HepG2 (cell line): ENCODE measurements around the gene OR2W1. TPM values are rescaled to one million over a fixed set of nuclear protein-coding genes. Genes with fewer than 3 reads are reported as not detected.

ENCODE experiments used
- CENPX ChIP-seq: sonication (generic); formaldehyde crosslinking; IDR thresholded peaks from 2 replicates; pipeline ENCODE4 v1.9.0; 2021; ENCODE audit warnings: mild to moderate bottlenecking, missing genetic modification reagents, moderate library complexity
- MED1 ChIP-seq: sonication (generic); formaldehyde crosslinking; IDR thresholded peaks from 2 replicates; pipeline ENCODE4 v1.4.0; 2020; ENCODE audit warnings: missing genetic modification reagents
- RAD21 ChIP-seq: fragments of 450-650 bp; formaldehyde crosslinking; IDR thresholded peaks from 2 replicates; pipeline ENCODE4 v1.5.0; 2020; ENCODE audit warnings: mild to moderate bottlenecking
- TGIF2 ChIP-seq: IDR thresholded peaks from 2 replicates; pipeline ENCODE4 v1.6.1; 2016; ENCODE audit warnings: control low read depth, missing compliant biosample characterization
- ZFP36 ChIP-seq: fragments of 150-350 bp; IDR thresholded peaks from 2 replicates; pipeline ENCODE4 v1.6.1; 2018; ENCODE audit warnings: borderline replicate concordance, low read length, low read depth; ENCODE audit not compliant: partially characterized antibody
- ZNF235 ChIP-seq: sonication (generic); formaldehyde crosslinking; IDR thresholded peaks from 2 replicates; pipeline ENCODE4 v1.8.1; 2023; ENCODE audit warnings: mild to moderate bottlenecking, missing genetic modification reagents, borderline replicate concordance
- ZNF331 ChIP-seq: sonication (generic); formaldehyde crosslinking; IDR thresholded peaks from 2 replicates; pipeline ENCODE4 v1.4.0; 2020; ENCODE audit warnings: missing genetic modification reagents
- ZNF788 ChIP-seq: sonication (generic); formaldehyde crosslinking; IDR thresholded peaks from 2 replicates; pipeline ENCODE4 v1.5.0; 2020; ENCODE audit warnings: mild to moderate bottlenecking, missing genetic modification reagents, borderline replicate concordance
- ZSCAN20 ChIP-seq: sonication (generic); formaldehyde crosslinking; IDR thresholded peaks from 2 replicates; pipeline ENCODE4 v1.4.0; 2020; ENCODE audit warnings: missing genetic modification reagents, mild to moderate bottlenecking, borderline replicate concordance
- polyA plus RNA-seq, 8 experiments: library from polyadenylated mRNA; depleted of rRNA in 3 of 8; stranded (reverse) in 7 of 8; unstranded in 1 of 8; fragments of >200 nt; fragmentation: Illumina TruSeq in 4 of 8; extraction: Trizol in 4 of 8; gene quantifications; 2 replicates each; pipeline versions ENCODE4 v1.2.1 to v1.2.3, GENCODE V29; 2011 to 2016; ENCODE audit warnings: low read depth in 4 of 8, missing spikeins in 1 of 8, mixed read lengths in 1 of 8; ENCODE audit not compliant: insufficient read depth in 1 of 8
- total RNA-seq, 5 experiments: library from RNA; depleted of rRNA; stranded (reverse); fragments of >200 nt; fragmentation: Illumina TruSeq; extraction: Trizol; gene quantifications; 2 replicates each; pipeline ENCODE4 v1.2.3, GENCODE V29; 2016; ENCODE audit warnings: low read depth in 1 of 5
- TF ChIP-seq, protein P1 (sequence below): sonication (generic); formaldehyde crosslinking; IDR thresholded peaks from 2 replicates; pipeline ENCODE4 v1.4.0; 2020; ENCODE audit warnings: missing genetic modification reagents
- TF ChIP-seq, protein P2 (sequence below): sonication (generic); formaldehyde crosslinking; IDR thresholded peaks from 2 replicates; pipeline ENCODE4 v1.4.0; 2020; ENCODE audit warnings: missing genetic modification reagents, borderline replicate concordance
- TF ChIP-seq, protein P3 (sequence below): sonication (generic); formaldehyde crosslinking; IDR thresholded peaks from 2 replicates; pipeline ENCODE4 v1.4.0; 2020; ENCODE audit warnings: missing genetic modification reagents
- TF ChIP-seq, protein P4 (sequence below): sonication (generic); formaldehyde crosslinking; conservative IDR thresholded peaks from 2 replicates; pipeline ENCODE4 v1.8.0; 2022; ENCODE audit warnings: missing genetic modification reagents
- TF ChIP-seq, protein P5 (sequence below): sonication (generic); formaldehyde crosslinking; IDR thresholded peaks from 2 replicates; pipeline ENCODE4 v1.4.0; 2020; ENCODE audit warnings: missing genetic modification reagents, borderline replicate concordance

OR2W1 gene
- total and polyA plus RNA-seq, 2 of the 13 experiments (the other 11 are each of a cell fraction or from before 2014, with no cell fraction given) = not detected

DNA sequence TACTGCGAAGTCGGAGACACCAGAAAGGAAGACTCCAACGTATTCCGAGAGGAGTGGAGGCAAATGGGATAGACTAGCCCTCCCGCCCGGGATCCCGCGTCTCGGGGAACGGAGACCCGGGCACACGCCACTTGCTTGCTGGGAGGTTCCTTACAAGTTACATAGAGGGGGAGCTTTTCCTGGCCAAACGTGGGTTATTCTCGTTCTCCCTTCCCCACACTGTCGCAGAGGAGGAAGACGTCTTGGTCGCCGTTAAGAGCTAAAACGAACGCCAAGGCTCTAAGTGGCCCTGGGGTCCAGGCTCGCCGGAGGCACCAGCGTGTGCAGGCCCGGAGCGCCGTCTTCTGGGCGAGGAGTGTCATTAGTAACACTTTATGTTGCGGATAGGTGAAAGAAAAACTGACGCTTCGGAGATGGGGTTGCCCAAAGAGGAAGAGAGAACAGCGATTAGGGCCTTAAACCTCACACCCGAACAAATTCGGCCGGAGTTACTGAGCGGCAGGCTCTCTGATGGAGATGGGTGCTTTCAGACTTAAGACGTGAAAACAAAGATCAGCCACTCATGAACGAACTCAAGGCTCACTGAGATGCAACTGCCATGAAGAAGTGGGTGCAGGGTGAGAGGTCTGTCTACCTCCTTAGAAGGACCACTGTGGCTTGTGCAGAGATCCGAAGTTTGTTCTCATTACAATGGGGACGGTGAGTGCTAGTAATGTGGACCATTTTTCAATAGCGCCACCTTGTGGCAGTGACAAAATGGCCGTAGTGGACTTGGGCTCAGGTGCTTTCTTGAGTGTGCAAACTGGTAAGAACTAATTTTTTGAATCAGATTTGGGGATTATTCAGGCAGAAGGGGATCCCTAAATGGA is 28.2 kb downstream of the OR2W1 start (continued):
- TF ChIP-seq, protein P1, sequence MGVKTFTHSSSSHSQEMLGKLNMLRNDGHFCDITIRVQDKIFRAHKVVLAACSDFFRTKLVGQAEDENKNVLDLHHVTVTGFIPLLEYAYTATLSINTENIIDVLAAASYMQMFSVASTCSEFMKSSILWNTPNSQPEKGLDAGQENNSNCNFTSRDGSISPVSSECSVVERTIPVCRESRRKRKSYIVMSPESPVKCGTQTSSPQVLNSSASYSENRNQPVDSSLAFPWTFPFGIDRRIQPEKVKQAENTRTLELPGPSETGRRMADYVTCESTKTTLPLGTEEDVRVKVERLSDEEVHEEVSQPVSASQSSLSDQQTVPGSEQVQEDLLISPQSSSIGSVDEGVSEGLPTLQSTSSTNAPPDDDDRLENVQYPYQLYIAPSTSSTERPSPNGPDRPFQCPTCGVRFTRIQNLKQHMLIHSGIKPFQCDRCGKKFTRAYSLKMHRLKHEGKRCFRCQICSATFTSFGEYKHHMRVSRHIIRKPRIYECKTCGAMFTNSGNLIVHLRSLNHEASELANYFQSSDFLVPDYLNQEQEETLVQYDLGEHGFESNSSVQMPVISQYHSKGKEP (CRISPR knock-in tag) = no peak
- TF ChIP-seq, protein P2, sequence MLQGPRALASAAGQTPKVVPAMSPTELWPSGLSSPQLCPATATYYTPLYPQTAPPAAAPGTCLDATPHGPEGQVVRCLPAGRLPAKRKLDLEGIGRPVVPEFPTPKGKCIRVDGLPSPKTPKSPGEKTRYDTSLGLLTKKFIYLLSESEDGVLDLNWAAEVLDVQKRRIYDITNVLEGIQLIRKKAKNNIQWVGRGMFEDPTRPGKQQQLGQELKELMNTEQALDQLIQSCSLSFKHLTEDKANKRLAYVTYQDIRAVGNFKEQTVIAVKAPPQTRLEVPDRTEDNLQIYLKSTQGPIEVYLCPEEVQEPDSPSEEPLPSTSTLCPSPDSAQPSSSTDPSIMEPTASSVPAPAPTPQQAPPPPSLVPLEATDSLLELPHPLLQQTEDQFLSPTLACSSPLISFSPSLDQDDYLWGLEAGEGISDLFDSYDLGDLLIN = no peak
- peak; percentile 62 for TF ChIP-seq ZNF331 (CRISPR knock-in tag)
- 0 out of 2 replicates have a peak, but pooled peaks have one; percentile 68 for TF ChIP-seq ZSCAN20 (CRISPR knock-in tag)
- TF ChIP-seq, protein P3, sequence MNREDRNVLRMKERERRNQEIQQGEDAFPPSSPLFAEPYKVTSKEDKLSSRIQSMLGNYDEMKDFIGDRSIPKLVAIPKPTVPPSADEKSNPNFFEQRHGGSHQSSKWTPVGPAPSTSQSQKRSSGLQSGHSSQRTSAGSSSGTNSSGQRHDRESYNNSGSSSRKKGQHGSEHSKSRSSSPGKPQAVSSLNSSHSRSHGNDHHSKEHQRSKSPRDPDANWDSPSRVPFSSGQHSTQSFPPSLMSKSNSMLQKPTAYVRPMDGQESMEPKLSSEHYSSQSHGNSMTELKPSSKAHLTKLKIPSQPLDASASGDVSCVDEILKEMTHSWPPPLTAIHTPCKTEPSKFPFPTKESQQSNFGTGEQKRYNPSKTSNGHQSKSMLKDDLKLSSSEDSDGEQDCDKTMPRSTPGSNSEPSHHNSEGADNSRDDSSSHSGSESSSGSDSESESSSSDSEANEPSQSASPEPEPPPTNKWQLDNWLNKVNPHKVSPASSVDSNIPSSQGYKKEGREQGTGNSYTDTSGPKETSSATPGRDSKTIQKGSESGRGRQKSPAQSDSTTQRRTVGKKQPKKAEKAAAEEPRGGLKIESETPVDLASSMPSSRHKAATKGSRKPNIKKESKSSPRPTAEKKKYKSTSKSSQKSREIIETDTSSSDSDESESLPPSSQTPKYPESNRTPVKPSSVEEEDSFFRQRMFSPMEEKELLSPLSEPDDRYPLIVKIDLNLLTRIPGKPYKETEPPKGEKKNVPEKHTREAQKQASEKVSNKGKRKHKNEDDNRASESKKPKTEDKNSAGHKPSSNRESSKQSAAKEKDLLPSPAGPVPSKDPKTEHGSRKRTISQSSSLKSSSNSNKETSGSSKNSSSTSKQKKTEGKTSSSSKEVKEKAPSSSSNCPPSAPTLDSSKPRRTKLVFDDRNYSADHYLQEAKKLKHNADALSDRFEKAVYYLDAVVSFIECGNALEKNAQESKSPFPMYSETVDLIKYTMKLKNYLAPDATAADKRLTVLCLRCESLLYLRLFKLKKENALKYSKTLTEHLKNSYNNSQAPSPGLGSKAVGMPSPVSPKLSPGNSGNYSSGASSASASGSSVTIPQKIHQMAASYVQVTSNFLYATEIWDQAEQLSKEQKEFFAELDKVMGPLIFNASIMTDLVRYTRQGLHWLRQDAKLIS (CRISPR knock-in tag) = no peak
- no peak; the same call in 1 of the 2 replicates for TF ChIP-seq TGIF2 (CRISPR knock-in tag)
- TF ChIP-seq RAD21 (CRISPR knock-in tag) = peak; percentile 81
- TF ChIP-seq, protein P4, sequence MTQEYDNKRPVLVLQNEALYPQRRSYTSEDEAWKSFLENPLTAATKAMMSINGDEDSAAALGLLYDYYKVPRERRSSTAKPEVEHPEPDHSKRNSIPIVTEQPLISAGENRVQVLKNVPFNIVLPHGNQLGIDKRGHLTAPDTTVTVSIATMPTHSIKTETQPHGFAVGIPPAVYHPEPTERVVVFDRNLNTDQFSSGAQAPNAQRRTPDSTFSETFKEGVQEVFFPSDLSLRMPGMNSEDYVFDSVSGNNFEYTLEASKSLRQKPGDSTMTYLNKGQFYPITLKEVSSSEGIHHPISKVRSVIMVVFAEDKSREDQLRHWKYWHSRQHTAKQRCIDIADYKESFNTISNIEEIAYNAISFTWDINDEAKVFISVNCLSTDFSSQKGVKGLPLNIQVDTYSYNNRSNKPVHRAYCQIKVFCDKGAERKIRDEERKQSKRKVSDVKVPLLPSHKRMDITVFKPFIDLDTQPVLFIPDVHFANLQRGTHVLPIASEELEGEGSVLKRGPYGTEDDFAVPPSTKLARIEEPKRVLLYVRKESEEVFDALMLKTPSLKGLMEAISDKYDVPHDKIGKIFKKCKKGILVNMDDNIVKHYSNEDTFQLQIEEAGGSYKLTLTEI = no peak
- no peak for TF ChIP-seq CENPX (CRISPR knock-in tag)
- TF ChIP-seq MED1 = 0 out of 2 replicates have a peak, but pooled peaks have one; percentile 39
- no peak for TF ChIP-seq ZNF235 (CRISPR knock-in tag)
- TF ChIP-seq ZNF788 (CRISPR knock-in tag) = 0 out of 2 replicates have a peak, but pooled peaks have one; percentile 17
- TF ChIP-seq ZFP36 = no peak
- TF ChIP-seq, protein P5, sequence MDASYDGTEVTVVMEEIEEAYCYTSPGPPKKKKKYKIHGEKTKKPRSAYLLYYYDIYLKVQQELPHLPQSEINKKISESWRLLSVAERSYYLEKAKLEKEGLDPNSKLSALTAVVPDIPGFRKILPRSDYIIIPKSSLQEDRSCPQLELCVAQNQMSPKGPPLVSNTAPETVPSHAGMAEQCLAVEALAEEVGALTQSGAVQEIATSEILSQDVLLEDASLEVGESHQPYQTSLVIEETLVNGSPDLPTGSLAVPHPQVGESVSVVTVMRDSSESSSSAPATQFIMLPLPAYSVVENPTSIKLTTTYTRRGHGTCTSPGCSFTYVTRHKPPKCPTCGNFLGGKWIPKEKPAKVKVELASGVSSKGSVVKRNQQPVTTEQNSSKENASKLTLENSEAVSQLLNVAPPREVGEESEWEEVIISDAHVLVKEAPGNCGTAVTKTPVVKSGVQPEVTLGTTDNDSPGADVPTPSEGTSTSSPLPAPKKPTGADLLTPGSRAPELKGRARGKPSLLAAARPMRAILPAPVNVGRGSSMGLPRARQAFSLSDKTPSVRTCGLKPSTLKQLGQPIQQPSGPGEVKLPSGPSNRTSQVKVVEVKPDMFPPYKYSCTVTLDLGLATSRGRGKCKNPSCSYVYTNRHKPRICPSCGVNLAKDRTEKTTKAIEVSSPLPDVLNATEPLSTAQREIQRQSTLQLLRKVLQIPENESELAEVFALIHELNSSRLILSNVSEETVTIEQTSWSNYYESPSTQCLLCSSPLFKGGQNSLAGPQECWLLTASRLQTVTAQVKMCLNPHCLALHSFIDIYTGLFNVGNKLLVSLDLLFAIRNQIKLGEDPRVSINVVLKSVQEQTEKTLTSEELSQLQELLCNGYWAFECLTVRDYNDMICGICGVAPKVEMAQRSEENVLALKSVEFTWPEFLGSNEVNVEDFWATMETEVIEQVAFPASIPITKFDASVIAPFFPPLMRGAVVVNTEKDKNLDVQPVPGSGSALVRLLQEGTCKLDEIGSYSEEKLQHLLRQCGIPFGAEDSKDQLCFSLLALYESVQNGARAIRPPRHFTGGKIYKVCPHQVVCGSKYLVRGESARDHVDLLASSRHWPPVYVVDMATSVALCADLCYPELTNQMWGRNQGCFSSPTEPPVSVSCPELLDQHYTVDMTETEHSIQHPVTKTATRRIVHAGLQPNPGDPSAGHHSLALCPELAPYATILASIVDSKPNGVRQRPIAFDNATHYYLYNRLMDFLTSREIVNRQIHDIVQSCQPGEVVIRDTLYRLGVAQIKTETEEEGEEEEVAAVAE (CRISPR knock-in tag) = no peak; the same call in 1 of the 2 replicates
